AG08396 (cell line): Measurements from ENCODE around the gene ZNF609.

ENCODE experiments used
- DNase-seq: peaks from one replicate; pipeline ENCODE4 v3.0.0; 2012; ENCODE audit warnings: low spot score, mixed read lengths

The ZNF609 gene

DNA sequence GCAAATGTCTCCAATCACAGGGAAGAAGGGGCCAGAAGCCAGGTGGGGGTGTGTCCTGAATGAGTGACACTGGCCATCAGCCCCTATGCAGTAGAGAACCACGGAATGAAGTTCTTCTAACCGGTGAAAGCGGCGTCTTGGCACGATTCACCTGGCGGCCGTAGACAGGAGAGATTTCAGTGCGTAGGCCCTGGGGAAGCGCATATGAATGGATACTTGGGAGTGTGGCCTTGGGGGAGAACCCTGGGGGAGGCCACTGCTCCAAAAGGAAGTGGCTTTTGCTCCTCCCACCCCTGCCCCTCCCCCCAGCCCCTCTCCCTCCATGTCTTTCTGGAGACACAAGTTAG is 271.4 kb downstream of the ZNF609 start:
- DNase-seq = no peak

DNA sequence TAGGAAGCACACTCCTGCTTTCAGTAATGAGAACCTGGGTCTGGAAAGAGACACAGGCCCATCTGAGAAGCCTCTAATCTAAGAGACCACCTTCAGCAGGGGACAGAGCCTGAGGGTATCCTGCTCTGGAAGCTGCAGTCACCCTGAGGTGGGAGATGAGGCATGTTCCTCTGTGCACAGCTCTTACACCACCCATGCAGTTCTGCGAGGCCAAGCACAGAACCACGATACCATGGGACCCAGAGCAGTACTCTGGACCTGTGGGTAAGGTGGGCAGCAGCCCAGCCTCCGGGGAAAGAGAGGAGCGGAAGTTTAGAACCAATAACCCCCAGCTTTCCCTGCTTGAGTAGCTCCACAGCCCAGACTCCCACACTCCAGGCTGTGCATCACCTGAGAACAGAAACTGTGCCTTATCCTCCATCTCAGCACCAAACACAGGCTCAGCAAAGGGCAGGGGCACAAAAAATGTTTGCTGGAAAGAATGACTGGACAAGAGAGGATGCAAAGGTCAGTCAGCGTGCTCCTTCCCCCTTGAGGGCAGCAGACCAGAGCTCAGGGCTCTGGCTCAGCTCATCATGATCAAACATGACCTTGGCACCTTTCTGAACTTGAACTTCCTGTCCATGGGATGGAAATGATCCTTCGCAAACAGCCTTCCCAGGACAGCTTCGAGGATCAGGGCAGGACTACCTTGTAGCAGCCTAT is 271.9 kb downstream of the ZNF609 start:
- no peak for DNase-seq
